ENCODE results near the gene TTC7B. TPM values are rescaled to one million over a fixed set of nuclear protein-coding genes. Genes with fewer than 3 reads are reported as not detected.

TTC7B gene
- total RNA-seq, 1 donor from 2014 or later, result 40.3 TPM

- Mint-ChIP-seq H3K36me3 (ENCODE audit: low read depth) (no peaks in the 10 kb centered on the region), H3K4me3 (ENCODE audit: unreplicated experiment) (no peak overlapping the region), H3K4me1 (ENCODE audit: low read depth) (peaks cover 12% of the 10 kb centered on the region), H3K9me3 (ENCODE audit: low read depth) (no peaks in the 10 kb centered on the region), H3K27ac (ENCODE audit: unreplicated experiment) (no peak overlapping the region), H3K27me3 (ENCODE audit: low read depth) (no peaks in the 10 kb centered on the region)
- no peak for TF ChIP-seq CTCF (IDR thresholded peaks at IDR 0.05)
- no peak for DNase-seq (ENCODE audit: low spot score)
Observed at GRCh38 chr14:90557516-90557915, 258.7 kb downstream of the TTC7B start.

GRCh38 chr14:90556666-90557450, 259.4 kb downstream of the TTC7B start:
- H3K27me3 Mint-ChIP-seq (ENCODE audit: low read depth), result no peaks in the 10 kb centered on the region
- no peak for TF ChIP-seq CTCF (IDR thresholded peaks at IDR 0.05)
- no peaks in the 10 kb centered on the region for H3K36me3 Mint-ChIP-seq (ENCODE audit: low read depth)
- DNase-seq (ENCODE audit: low spot score), result peak; percentile 68
- no peak overlapping the region for H3K27ac Mint-ChIP-seq (ENCODE audit: unreplicated experiment)
- H3K4me1 Mint-ChIP-seq (ENCODE audit: low read depth), result peaks cover 14% of the 10 kb centered on the region
- H3K4me3 Mint-ChIP-seq (ENCODE audit: unreplicated experiment), result no peak overlapping the region
- no peaks in the 10 kb centered on the region for H3K9me3 Mint-ChIP-seq (ENCODE audit: low read depth)

GRCh38 chr14:90556012-90556477, 260.2 kb downstream of the TTC7B start:
- no peak for TF ChIP-seq CTCF (IDR thresholded peaks at IDR 0.05)
- no peaks in the 10 kb centered on the region for H3K36me3 Mint-ChIP-seq (ENCODE audit: low read depth)
- no peak overlapping the region for H3K27ac Mint-ChIP-seq (ENCODE audit: unreplicated experiment)
- peaks cover 22% of the 10 kb centered on the region for H3K4me1 Mint-ChIP-seq (ENCODE audit: low read depth)
- no peak for DNase-seq (ENCODE audit: low spot score)
- no peaks in the 10 kb centered on the region for H3K27me3 Mint-ChIP-seq (ENCODE audit: low read depth)
- H3K4me3 Mint-ChIP-seq (ENCODE audit: unreplicated experiment), result peak overlapping the region; percentile 64
- no peaks in the 10 kb centered on the region for H3K9me3 Mint-ChIP-seq (ENCODE audit: low read depth)

- Mint-ChIP-seq H3K27ac (ENCODE audit: unreplicated experiment) (no peak overlapping the region), H3K27me3 (ENCODE audit: low read depth) (no peaks in the 10 kb centered on the region), H3K9me3 (ENCODE audit: low read depth) (no peaks in the 10 kb centered on the region), H3K4me1 (ENCODE audit: low read depth) (peaks cover 26% of the 10 kb centered on the region), H3K4me3 (ENCODE audit: unreplicated experiment) (peak overlapping the region; percentile 64), H3K36me3 (ENCODE audit: low read depth) (peaks cover under 1% of the 10 kb centered on the region)
- peak; percentile 72 for DNase-seq (ENCODE audit: low spot score)
- no peak for TF ChIP-seq CTCF (IDR thresholded peaks at IDR 0.05)
Observed at GRCh38 chr14:90555126-90556011, 260.9 kb downstream of the TTC7B start.

- Mint-ChIP-seq H3K36me3 (ENCODE audit: low read depth) (peaks cover 2% of the 10 kb centered on the region), H3K27ac (ENCODE audit: unreplicated experiment) (no peak overlapping the region), H3K9me3 (ENCODE audit: low read depth) (no peaks in the 10 kb centered on the region), H3K27me3 (ENCODE audit: low read depth) (no peaks in the 10 kb centered on the region), H3K4me1 (ENCODE audit: low read depth) (peaks cover 26% of the 10 kb centered on the region), H3K4me3 (ENCODE audit: unreplicated experiment) (no peak overlapping the region)
- no peak for TF ChIP-seq CTCF (IDR thresholded peaks at IDR 0.05)
- no peak for DNase-seq (ENCODE audit: low spot score)
Observed at GRCh38 chr14:90554341-90554740, 261.9 kb downstream of the TTC7B start.
